Keratinocyte (primary cell): ENCODE results near the gene ZNF77. TPM values are rescaled to one million over a fixed set of nuclear protein-coding genes. Genes with fewer than 3 reads are reported as not detected.

Experiments
- DNase-seq: peaks from one replicate; pipeline ENCODE4 v3.0.0-alpha.2; 2011; ENCODE audit warnings: low read depth, missing footprints, low spot score
- FAIRE-seq: peaks from 2 replicates; lab custom pipeline; 2011; peaks lifted over from hg19 to GRCh38; lab: Jason Lieb, UNC
- H2AFZ ChIP-seq: 2 replicates; pipeline ENCODE4 v1.6.0; 2012; ENCODE audit warnings: low read length, control low read depth, inconsistent platforms; ENCODE audit not compliant: control insufficient read depth
- H3K27ac ChIP-seq: 2 replicates; pipeline ENCODE4 v1.5.1; 2011; ENCODE audit warnings: low read length; ENCODE audit not compliant: control insufficient read depth, insufficient read depth
- H3K27me3 ChIP-seq: 3 replicates; pipeline ENCODE4 v1.6.0; 2011; ENCODE audit warnings: low read length; ENCODE audit not compliant: control insufficient read depth, insufficient read depth; ENCODE audit errors: extremely low read depth
- H3K36me3 ChIP-seq, 2 experiments: 2 replicates in 1 of 2; 3 replicates in 1 of 2; pipeline ENCODE4 v1.5.1; 2011; ENCODE audit warnings: low read length in 2 of 2, mild to moderate bottlenecking in 1 of 2; ENCODE audit not compliant: control insufficient read depth in 2 of 2, insufficient read depth in 2 of 2; ENCODE audit errors: extremely low read depth in 1 of 2
- H3K4me1 ChIP-seq: 3 replicates; pipeline ENCODE4 v1.5.1; 2011; ENCODE audit warnings: low read length; ENCODE audit not compliant: control insufficient read depth, insufficient read depth; ENCODE audit errors: extremely low read depth
- H3K4me2 ChIP-seq: 3 replicates; pipeline ENCODE4 v1.6.0; 2011; ENCODE audit warnings: low read depth, low read length; ENCODE audit not compliant: control insufficient read depth, insufficient read depth; ENCODE audit errors: extremely low read depth
- H3K4me3 ChIP-seq, 3 experiments: fragments of 200-600 bp in 1 of 3; sonication (generic) in 1 of 3; 2 replicates in 2 of 3; 3 replicates in 1 of 3; pipeline ENCODE4 v1.5.1; 2011 to 2016; ENCODE audit warnings: low read length in 3 of 3, mild to moderate bottlenecking in 3 of 3, control low read depth in 2 of 3, inconsistent platforms in 1 of 3, low read depth in 1 of 3, mixed read lengths in 1 of 3, mixed run types in 1 of 3, moderate library complexity in 1 of 3; ENCODE audit not compliant: control insufficient read depth in 2 of 3, insufficient read depth in 2 of 3; ENCODE audit errors: extremely low read depth in 1 of 3
- H3K79me2 ChIP-seq: 2 replicates; pipeline ENCODE4 v1.6.0; 2012; ENCODE audit warnings: low read length; ENCODE audit not compliant: control insufficient read depth, insufficient read depth
- H3K9ac ChIP-seq: 3 replicates; pipeline ENCODE4 v1.6.0; 2011; ENCODE audit warnings: low read length; ENCODE audit not compliant: control insufficient read depth, insufficient read depth; ENCODE audit errors: extremely low read depth
- H3K9me1 ChIP-seq: 3 replicates; pipeline ENCODE4 v1.6.0; 2011; ENCODE audit warnings: low read length; ENCODE audit not compliant: control insufficient read depth, insufficient read depth; ENCODE audit errors: extremely low read depth
- H3K9me3 ChIP-seq: 2 replicates; pipeline ENCODE4 v1.5.1; 2012; ENCODE audit warnings: low read depth, low read length; ENCODE audit not compliant: control insufficient read depth
- H4K20me1 ChIP-seq: 3 replicates; pipeline ENCODE4 v1.6.0; 2011; ENCODE audit warnings: low read length; ENCODE audit not compliant: control insufficient read depth, insufficient read depth; ENCODE audit errors: extremely low read depth
- EZH2 ChIP-seq: IDR thresholded peaks from one replicate; pipeline ENCODE4 v1.6.1; 2012; ENCODE audit warnings: inconsistent platforms, mild to moderate bottlenecking, low read length, moderate library complexity
- dilution Hi-C: fragments of 300-500 bp; cut with MboI; formaldehyde crosslinking; loops from one replicate; pipeline ENCODE4 v1.7.0; 2020; ENCODE audit warnings: low sequenced_read_pairs; ENCODE audit not compliant: extremely low pct_ligation_motif_present
- polyA plus RNA-seq, 5 experiments: library from polyadenylated mRNA; depleted of rRNA in 3 of 5; stranded (reverse) in 3 of 5; stranded (forward) in 1 of 5; unstranded in 1 of 5; fragments of >200 nt; gene quantifications; 1 replicate in 1 of 5; 2 replicates in 3 of 5; 3 replicates in 1 of 5; pipeline versions ENCODE4 v1.2.1 to v1.2.3, GENCODE V29; 2011 to 2012; ENCODE audit warnings: missing spikeins in 2 of 5, low read depth in 1 of 5, low replicate concordance in 1 of 5
- TF ChIP-seq, protein P1 (sequence below), 3 experiments: IDR thresholded peaks in 1 of 3; conservative IDR thresholded peaks in 1 of 3; optimal IDR thresholded peaks in 1 of 3; 2 replicates in 2 of 3; 3 replicates in 1 of 3; pipeline versions ENCODE3 to v1.5.1; 2011; ENCODE audit warnings: low read length in 3 of 3, mild to moderate bottlenecking in 3 of 3, moderate library complexity in 2 of 3, control low read depth in 1 of 3, inconsistent platforms in 1 of 3; ENCODE audit not compliant: insufficient read depth in 2 of 3; ENCODE audit errors: extremely low read depth in 1 of 3

Gene ZNF77
- polyA plus RNA-seq, 1 donor (not counting 4 experiments of a cell fraction or from before 2014, with no cell fraction given), result 6.0 TPM

DNA sequence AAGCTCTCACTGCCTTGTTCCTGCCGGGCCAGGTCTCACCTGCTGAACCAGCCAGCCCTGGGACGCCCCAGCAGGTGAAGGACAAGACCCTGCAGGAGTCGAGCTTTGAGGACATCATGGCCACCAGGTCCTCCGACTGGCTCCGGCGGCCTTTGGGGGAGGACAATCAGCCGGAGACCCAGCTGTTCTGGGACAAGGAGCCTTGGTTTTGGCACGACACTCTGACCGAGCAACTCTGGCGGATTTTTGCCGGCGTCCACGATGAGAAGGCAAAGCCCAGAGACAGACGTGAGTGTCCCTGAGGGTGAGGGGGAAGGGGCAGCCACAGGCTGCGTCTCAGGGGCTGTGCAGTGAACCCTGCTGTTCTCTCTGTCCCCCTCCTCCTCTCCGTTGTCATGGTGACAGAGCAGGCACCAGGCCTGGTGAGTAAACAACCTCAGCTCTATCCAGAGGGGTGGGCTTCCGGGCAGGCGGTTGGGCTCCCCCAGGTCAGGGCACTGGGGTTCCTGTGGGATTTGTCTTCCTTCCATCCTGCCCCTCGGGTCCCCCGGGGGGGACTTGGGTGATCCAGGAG lies 42.3 kb upstream of the ZNF77 start:
- TF ChIP-seq EZH2, result no peak
- FAIRE-seq (no peak), DNase-seq (no peak)
- H4K20me1 ChIP-seq, result no peaks in the 10 kb centered on the region
- H3K9me1 ChIP-seq, result no peaks in the 10 kb centered on the region
- H3K4me3 ChIP-seq, result no peak overlapping the region
- H3K4me1 ChIP-seq, result peaks cover 19% of the 10 kb centered on the region
- no peaks in the 10 kb centered on the region for H3K36me3 ChIP-seq
- H3K79me2 ChIP-seq, result no peaks in the 10 kb centered on the region
- H3K27me3 ChIP-seq, result no peaks in the 10 kb centered on the region
- no peak overlapping the region for H2AFZ ChIP-seq
- no peaks in the 10 kb centered on the region for H3K9me3 ChIP-seq
- H3K9ac ChIP-seq, result no peak overlapping the region
- dilution Hi-C loops, result no loop called here
- no peak overlapping the region for H3K4me2 ChIP-seq
- H3K27ac ChIP-seq, result no peak overlapping the region

DNA sequence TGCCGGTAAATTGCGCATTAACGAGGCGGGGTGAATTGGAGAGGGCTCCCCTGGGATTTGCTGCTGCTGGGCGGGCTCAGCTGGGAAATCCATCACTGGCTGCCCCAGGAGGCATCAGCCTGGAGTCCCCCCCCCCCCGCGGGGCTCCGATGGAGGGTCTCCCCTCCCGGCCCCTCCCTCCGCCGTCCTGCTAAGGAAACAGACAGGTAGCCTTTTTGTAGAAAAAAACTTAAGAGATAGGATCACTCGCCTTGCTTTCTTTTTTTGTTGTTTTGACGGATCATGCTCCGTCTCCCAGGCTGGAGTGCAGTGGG lies 39.4 kb upstream of the ZNF77 start:
- peaks cover 19% of the 10 kb centered on the region for H3K4me1 ChIP-seq
- FAIRE-seq, result no peak
- dilution Hi-C loops, result no loop called here
- peak overlapping the region in 1 of 3 experiments; percentile 37 for H3K4me3 ChIP-seq
- no peak overlapping the region for H3K9ac ChIP-seq
- H3K4me2 ChIP-seq, result peak overlapping the region; percentile 53
- H3K27ac ChIP-seq, result no peak overlapping the region
- H2AFZ ChIP-seq, result peak overlapping the region; percentile 16
- no peak for DNase-seq
- TF ChIP-seq EZH2, result no peak
- TF ChIP-seq, protein P1, sequence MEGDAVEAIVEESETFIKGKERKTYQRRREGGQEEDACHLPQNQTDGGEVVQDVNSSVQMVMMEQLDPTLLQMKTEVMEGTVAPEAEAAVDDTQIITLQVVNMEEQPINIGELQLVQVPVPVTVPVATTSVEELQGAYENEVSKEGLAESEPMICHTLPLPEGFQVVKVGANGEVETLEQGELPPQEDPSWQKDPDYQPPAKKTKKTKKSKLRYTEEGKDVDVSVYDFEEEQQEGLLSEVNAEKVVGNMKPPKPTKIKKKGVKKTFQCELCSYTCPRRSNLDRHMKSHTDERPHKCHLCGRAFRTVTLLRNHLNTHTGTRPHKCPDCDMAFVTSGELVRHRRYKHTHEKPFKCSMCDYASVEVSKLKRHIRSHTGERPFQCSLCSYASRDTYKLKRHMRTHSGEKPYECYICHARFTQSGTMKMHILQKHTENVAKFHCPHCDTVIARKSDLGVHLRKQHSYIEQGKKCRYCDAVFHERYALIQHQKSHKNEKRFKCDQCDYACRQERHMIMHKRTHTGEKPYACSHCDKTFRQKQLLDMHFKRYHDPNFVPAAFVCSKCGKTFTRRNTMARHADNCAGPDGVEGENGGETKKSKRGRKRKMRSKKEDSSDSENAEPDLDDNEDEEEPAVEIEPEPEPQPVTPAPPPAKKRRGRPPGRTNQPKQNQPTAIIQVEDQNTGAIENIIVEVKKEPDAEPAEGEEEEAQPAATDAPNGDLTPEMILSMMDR (optimal IDR thresholded peaks at IDR 0.05 in 1 of 3, IDR thresholded peaks at IDR 0.05 in 1 of 3, conservative IDR thresholded peaks at IDR 0.05 in 1 of 3; ENCODE audit: extremely low read depth in 1 of 3, insufficient read depth in 2 of 3, low read length in 3 of 3), result no peak
- H4K20me1 ChIP-seq, result no peaks in the 10 kb centered on the region
- no peaks in the 10 kb centered on the region for H3K9me1 ChIP-seq
- no peaks in the 10 kb centered on the region for H3K9me3 ChIP-seq
- no peaks in the 10 kb centered on the region for H3K27me3 ChIP-seq
- H3K36me3 ChIP-seq, result no peaks in the 10 kb centered on the region
- H3K79me2 ChIP-seq, result no peaks in the 10 kb centered on the region
